Measurements from ENCODE around the gene NACA. TPM values are rescaled to one million over a fixed set of nuclear protein-coding genes. Genes with fewer than 3 reads are reported as not detected.

Gene NACA
- total RNA-seq, 2 experiments from 2014 or later: 1,441 to 1,479 TPM

DNA sequence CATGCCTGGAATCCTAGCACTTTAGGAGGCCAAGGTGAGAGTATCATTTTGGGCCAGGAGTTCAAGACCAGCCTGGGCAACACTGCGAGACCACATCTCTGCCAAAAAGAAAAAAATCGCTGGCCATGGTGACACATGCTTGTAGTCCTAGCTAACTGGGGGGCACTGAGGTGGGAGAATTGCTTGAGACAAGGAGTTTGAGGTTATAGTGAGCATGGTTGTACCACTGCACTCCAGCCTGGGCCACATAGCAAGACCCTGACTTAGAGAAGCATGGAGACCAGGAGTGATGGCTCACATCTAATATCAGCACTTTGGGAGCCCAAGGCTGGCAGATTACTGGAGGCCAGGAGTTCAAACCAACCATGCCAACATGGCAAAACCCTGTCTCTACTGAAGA, 46.2 kb downstream of the NACA start:
- H3K9me3 Mint-ChIP-seq: no peaks in the 10 kb centered on the region
- ATAC-seq (ENCODE audit: poor library complexity) (no peak), DNase-seq (no peak)
- peaks cover 57% of the 10 kb centered on the region for H3K4me1 Mint-ChIP-seq (ENCODE audit: low read depth)
- POLR2A ChIA-PET: interaction anchor here (1.1 to 6.4 kb wide), 4 partner anchors 7 to 73 kb away, joined by 3 to 64 read pairs (median 5); partner anchors contain the start of genes BAZ2A and PTGES3
- H3K27ac Mint-ChIP-seq: peak overlapping the region; percentile 74
- H3K4me1 ChIP-seq (ENCODE audit: insufficient read depth, low read length): peaks cover 77% of the 10 kb centered on the region
- intact Hi-C loops (cut with DNase I, micrococcal nuclease): loop anchor here in 1 of 2 experiments (10.0 kb wide), 1 partner anchor 46 kb away; the partner anchor contains the start of gene NACA
- peaks cover 58% of the 10 kb centered on the region for H3K36me3 Mint-ChIP-seq (ENCODE audit: low read depth)
- no peak overlapping the region for H3K4me3 ChIP-seq (ENCODE audit: low read length)
- CTCF ChIA-PET: interaction anchor here (0.6 to 2.5 kb wide), 3 partner anchors 10 to 844 kb away, joined by 3 to 7 read pairs (median 4); no protein-coding TSS in a partner anchor
- H3K9me3 ChIP-seq (ENCODE audit: control insufficient read depth in 1 of 2, insufficient read depth in 1 of 2, low read length in 2 of 2): no peaks in the 10 kb centered on the region
- H3K27me3 Mint-ChIP-seq: no peaks in the 10 kb centered on the region
- TF ChIP-seq, protein P1, sequence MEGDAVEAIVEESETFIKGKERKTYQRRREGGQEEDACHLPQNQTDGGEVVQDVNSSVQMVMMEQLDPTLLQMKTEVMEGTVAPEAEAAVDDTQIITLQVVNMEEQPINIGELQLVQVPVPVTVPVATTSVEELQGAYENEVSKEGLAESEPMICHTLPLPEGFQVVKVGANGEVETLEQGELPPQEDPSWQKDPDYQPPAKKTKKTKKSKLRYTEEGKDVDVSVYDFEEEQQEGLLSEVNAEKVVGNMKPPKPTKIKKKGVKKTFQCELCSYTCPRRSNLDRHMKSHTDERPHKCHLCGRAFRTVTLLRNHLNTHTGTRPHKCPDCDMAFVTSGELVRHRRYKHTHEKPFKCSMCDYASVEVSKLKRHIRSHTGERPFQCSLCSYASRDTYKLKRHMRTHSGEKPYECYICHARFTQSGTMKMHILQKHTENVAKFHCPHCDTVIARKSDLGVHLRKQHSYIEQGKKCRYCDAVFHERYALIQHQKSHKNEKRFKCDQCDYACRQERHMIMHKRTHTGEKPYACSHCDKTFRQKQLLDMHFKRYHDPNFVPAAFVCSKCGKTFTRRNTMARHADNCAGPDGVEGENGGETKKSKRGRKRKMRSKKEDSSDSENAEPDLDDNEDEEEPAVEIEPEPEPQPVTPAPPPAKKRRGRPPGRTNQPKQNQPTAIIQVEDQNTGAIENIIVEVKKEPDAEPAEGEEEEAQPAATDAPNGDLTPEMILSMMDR (IDR thresholded peaks at IDR 0.05): no peak
- H3K27ac ChIP-seq (ENCODE audit: low read depth in 1 of 2, low read length in 2 of 2): peak overlapping the region in 1 of 2 donors; percentile 21
- peak overlapping the region; percentile 54 for H3K4me3 Mint-ChIP-seq
- no peaks in the 10 kb centered on the region for H3K27me3 ChIP-seq (ENCODE audit: control insufficient read depth in 1 of 2, insufficient read depth in 2 of 2, low read length in 2 of 2)
- H3K36me3 ChIP-seq (ENCODE audit: insufficient read depth, low read length): peaks cover 23% of the 10 kb centered on the region

DNA sequence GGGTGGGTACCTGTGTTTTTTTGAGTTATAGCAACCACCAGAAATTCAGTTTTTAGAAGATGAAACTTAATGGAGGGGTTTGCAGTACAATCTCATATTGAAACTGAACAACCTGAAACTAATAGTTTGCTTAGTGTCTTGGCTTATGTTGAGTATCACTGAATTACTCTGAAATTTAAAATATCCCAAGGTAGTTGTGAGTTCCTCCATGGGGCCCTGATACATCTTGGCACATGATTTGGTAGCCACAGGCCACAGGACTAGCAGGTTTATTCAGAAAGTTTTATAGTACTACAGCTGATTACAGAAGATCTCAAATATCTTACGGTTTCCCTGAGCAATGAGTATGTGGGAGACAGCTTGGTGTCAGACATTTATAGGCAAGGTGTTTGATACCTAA, 47.4 kb downstream of the NACA start:
- CTCF ChIA-PET: interaction anchor here (2.5 kb wide), 1 partner anchor 41 kb away, joined by 7 read pairs; no protein-coding TSS in a partner anchor
- peaks cover 74% of the 10 kb centered on the region for H3K4me1 ChIP-seq (ENCODE audit: insufficient read depth, low read length)
- no peaks in the 10 kb centered on the region for H3K27me3 ChIP-seq (ENCODE audit: control insufficient read depth in 1 of 2, insufficient read depth in 2 of 2, low read length in 2 of 2)
- POLR2A ChIA-PET: interaction anchor here (0.6 to 6.4 kb wide), 5 partner anchors 8 to 416 kb away, joined by 3 to 64 read pairs (median 3); partner anchors contain the start of genes ATP5F1B and PTGES3
- H3K36me3 ChIP-seq (ENCODE audit: insufficient read depth, low read length): peaks cover 25% of the 10 kb centered on the region
- peaks cover 58% of the 10 kb centered on the region for H3K4me1 Mint-ChIP-seq (ENCODE audit: low read depth)
- H3K9me3 Mint-ChIP-seq: no peaks in the 10 kb centered on the region
- no peak overlapping the region for H3K4me3 ChIP-seq (ENCODE audit: low read length)
- H3K27me3 Mint-ChIP-seq: no peaks in the 10 kb centered on the region
- TF ChIP-seq, protein P1 (IDR thresholded peaks at IDR 0.05): no peak
- no peak for ATAC-seq (ENCODE audit: poor library complexity)
- peak overlapping the region; percentile 35 for H3K4me3 Mint-ChIP-seq
- peak overlapping the region; percentile 74 for H3K27ac Mint-ChIP-seq
- no peaks in the 10 kb centered on the region for H3K9me3 ChIP-seq (ENCODE audit: control insufficient read depth in 1 of 2, insufficient read depth in 1 of 2, low read length in 2 of 2)
- DNase-seq: no peak
- no peak overlapping the region for H3K27ac ChIP-seq (ENCODE audit: low read depth in 1 of 2, low read length in 2 of 2)
- peaks cover 63% of the 10 kb centered on the region for H3K36me3 Mint-ChIP-seq (ENCODE audit: low read depth)
- intact Hi-C loops (cut with DNase I, micrococcal nuclease): loop anchor here in 1 of 2 experiments (10.0 kb wide), 1 partner anchor 47 kb away; the partner anchor contains the start of gene NACA

DNA sequence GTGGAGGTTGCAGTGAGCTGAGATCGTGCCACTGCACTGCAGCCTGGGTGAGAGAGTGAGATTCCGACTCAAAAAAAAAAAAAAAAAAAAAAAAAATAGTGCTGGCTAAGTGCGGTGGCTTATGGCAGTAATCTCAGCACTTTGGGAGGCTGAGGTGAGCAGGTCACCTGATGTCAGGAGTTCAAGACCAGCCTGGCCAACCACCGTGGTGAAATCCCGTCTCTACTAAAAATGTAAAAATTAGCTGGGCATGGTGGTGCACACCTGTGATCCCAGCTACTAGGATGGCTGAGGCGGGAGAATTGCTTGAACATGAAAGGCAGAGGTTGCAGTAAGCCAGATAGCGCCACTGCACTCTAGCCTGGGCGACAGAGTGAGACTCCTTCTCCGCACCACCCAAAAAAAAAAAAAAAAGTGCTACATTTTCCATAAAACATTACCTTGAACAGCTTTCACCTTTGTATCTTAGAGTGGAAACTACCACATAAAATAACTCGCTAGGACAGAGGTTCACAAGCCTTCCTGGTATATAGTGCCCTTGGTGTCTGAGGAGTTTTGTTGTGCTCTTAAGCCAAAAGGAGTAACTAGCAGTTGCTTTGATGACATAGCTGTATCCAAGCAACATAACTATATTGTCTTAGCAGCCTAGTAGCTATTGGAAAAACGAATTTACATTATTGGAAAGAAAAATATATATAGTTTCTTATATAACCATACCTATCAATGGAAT, 48.1 kb downstream of the NACA start:
- Mint-ChIP-seq H3K36me3 (ENCODE audit: low read depth) (peaks cover 66% of the 10 kb centered on the region), H3K27ac (peak overlapping the region; percentile 74), H3K9me3 (no peaks in the 10 kb centered on the region), H3K4me1 (ENCODE audit: low read depth) (peaks cover 58% of the 10 kb centered on the region), H3K4me3 (no peak overlapping the region), H3K27me3 (no peaks in the 10 kb centered on the region)
- H3K27me3 ChIP-seq (ENCODE audit: control insufficient read depth in 1 of 2, insufficient read depth in 2 of 2, low read length in 2 of 2): no peaks in the 10 kb centered on the region
- ChIA-PET POLR2A (interaction anchor here (0.6 to 6.4 kb wide), 5 partner anchors 8 to 417 kb away, joined by 3 to 64 read pairs (median 3); partner anchors contain the start of genes ATP5F1B and PTGES3), CTCF (interaction anchor here (0.7 to 2.5 kb wide), 3 partner anchors 8 to 46 kb away, joined by 3 to 7 read pairs (median 5); no protein-coding TSS in a partner anchor)
- intact Hi-C loops (cut with DNase I, micrococcal nuclease): loop anchor here in 1 of 2 experiments (10.0 kb wide), 1 partner anchor 48 kb away; the partner anchor contains the start of gene NACA
- no peak overlapping the region for H3K27ac ChIP-seq (ENCODE audit: low read depth in 1 of 2, low read length in 2 of 2)
- peaks cover 72% of the 10 kb centered on the region for H3K4me1 ChIP-seq (ENCODE audit: insufficient read depth, low read length)
- H3K36me3 ChIP-seq (ENCODE audit: insufficient read depth, low read length): peaks cover 30% of the 10 kb centered on the region
- TF ChIP-seq, protein P1 (IDR thresholded peaks at IDR 0.05): no peak
- ATAC-seq (ENCODE audit: poor library complexity): peak; percentile 54
- no peak overlapping the region for H3K4me3 ChIP-seq (ENCODE audit: low read length)
- DNase-seq: peak in 2 of 14 experiments; percentile 11 to 35
- H3K9me3 ChIP-seq (ENCODE audit: control insufficient read depth in 1 of 2, insufficient read depth in 1 of 2, low read length in 2 of 2): no peaks in the 10 kb centered on the region

Measured in CD4-positive, alpha-beta T cell (primary cell).